HL-60 (cell line): Measurements from ENCODE around the gene RNASEH2A.

ENCODE experiments used
- CTCF ChIP-seq: IDR thresholded peaks from one replicate; pipeline ENCODE4 v1.5.1; 2011; ENCODE audit warnings: low read length, control low read depth, inconsistent platforms; ENCODE audit not compliant: insufficient read depth
- GABPA ChIP-seq: IDR thresholded peaks from 2 replicates; pipeline ENCODE4 v1.6.1; 2012; ENCODE audit warnings: low read depth

DNA sequence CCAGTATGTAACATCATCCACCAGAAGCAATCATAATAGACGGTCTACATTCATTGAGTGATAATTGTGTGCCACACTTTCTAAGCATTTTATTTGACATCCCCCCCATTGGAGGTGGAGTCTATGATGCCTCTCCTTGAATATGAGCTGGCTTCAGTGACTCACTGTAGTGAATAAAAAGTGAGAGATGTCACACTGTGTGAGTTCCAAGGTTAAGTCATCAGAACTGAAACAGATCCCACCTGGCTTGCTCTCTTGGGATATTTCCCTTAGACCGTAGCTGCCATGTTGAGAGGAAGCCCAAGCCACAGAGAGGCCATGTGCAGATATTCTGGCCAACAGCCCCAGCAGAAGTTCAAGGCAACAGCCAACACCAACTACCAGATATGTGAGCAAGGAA, 15.4 kb downstream of the RNASEH2A start:
- TF ChIP-seq CTCF (no peak), GABPA (no peak)
